H9 (cell line): ENCODE data around the gene SH2D3C. TPM values are rescaled to one million over a fixed set of nuclear protein-coding genes. Genes with fewer than 3 reads are reported as not detected.

ENCODE experiments used
- DNase-seq: peaks from one replicate; pipeline ENCODE4 v3.0.0-alpha.2; 2017
- H2AFZ ChIP-seq: one replicate; pipeline ENCODE4 v1.6.1; 2013; ENCODE audit warnings: mild to moderate bottlenecking, low read length, control low read depth, moderate library complexity
- H2AK5ac ChIP-seq: 2 replicates; pipeline ENCODE4 v1.6.1; 2013; ENCODE audit warnings: low read length, control low read depth, mixed read lengths; ENCODE audit not compliant: insufficient read length
- H2BK120ac ChIP-seq: one replicate; pipeline ENCODE4 v1.6.1; 2013; ENCODE audit warnings: low read depth, mild to moderate bottlenecking, low read length, control low read depth, inconsistent platforms; ENCODE audit not compliant: poor library complexity, severe bottlenecking
- H2BK12ac ChIP-seq: 2 replicates; pipeline ENCODE4 v1.6.1; 2013; ENCODE audit warnings: low read length, control low read depth, mixed read lengths, low read depth; ENCODE audit not compliant: insufficient read length
- H2BK15ac ChIP-seq: 2 replicates; pipeline ENCODE4 v1.6.1; 2013; ENCODE audit warnings: low read depth, low read length, control low read depth
- H2BK20ac ChIP-seq: one replicate; pipeline ENCODE4 v1.6.1; 2013; ENCODE audit warnings: low read depth, mild to moderate bottlenecking, low read length, control low read depth, inconsistent platforms; ENCODE audit not compliant: poor library complexity, severe bottlenecking
- H2BK5ac ChIP-seq: 2 replicates; pipeline ENCODE4 v1.6.1; 2013; ENCODE audit warnings: low read length, control low read depth, mixed read lengths; ENCODE audit not compliant: insufficient read length
- H3K14ac ChIP-seq: 2 replicates; pipeline ENCODE4 v1.6.1; 2013; ENCODE audit warnings: low read length, control low read depth; ENCODE audit not compliant: insufficient read depth
- H3K18ac ChIP-seq: 2 replicates; pipeline ENCODE4 v1.6.1; 2013; ENCODE audit warnings: low read depth, mild to moderate bottlenecking, mixed read lengths, low read length, control low read depth; ENCODE audit not compliant: insufficient read length
- H3K23ac ChIP-seq: 2 replicates; pipeline ENCODE4 v1.6.1; 2013; ENCODE audit warnings: low read length, control low read depth, mixed read lengths, low read depth; ENCODE audit not compliant: insufficient read length
- H3K23me2 ChIP-seq: 2 replicates; pipeline ENCODE4 v1.6.1; 2013; ENCODE audit warnings: low read depth, mild to moderate bottlenecking, mixed read lengths, low read length, control low read depth; ENCODE audit not compliant: insufficient read length, poor library complexity, severe bottlenecking
- H3K27ac ChIP-seq: 2 replicates; pipeline ENCODE4 v1.5.1; 2013; ENCODE audit warnings: low read length, control low read depth, mixed read lengths, low read depth; ENCODE audit not compliant: insufficient read length
- H3K27me3 ChIP-seq: 2 replicates; pipeline ENCODE4 v1.6.1; 2013; ENCODE audit warnings: low read length, control low read depth, inconsistent platforms; ENCODE audit not compliant: insufficient read depth
- H3K4ac ChIP-seq: 2 replicates; pipeline ENCODE4 v1.6.1; 2013; ENCODE audit warnings: low read depth, mild to moderate bottlenecking, control low read depth, inconsistent platforms, low read length, moderate library complexity
- H3K4me1 ChIP-seq: 2 replicates; pipeline ENCODE4 v1.6.1; 2013; ENCODE audit warnings: low read length, control low read depth, inconsistent platforms; ENCODE audit not compliant: insufficient read depth
- H3K4me2 ChIP-seq: 2 replicates; pipeline ENCODE4 v1.6.1; 2013; ENCODE audit warnings: low read length, control low read depth, mixed read lengths; ENCODE audit not compliant: insufficient read length, insufficient read depth
- H3K56ac ChIP-seq: 2 replicates; pipeline ENCODE4 v1.6.1; 2013; ENCODE audit warnings: low read depth, mild to moderate bottlenecking, mixed read lengths, low read length, control low read depth; ENCODE audit not compliant: insufficient read length
- H3K79me1 ChIP-seq: 2 replicates; pipeline ENCODE4 v1.6.1; 2013; ENCODE audit warnings: low read depth, mild to moderate bottlenecking, moderate library complexity, low read length, control low read depth, inconsistent platforms; ENCODE audit not compliant: insufficient read depth, poor library complexity, severe bottlenecking
- H3K79me2 ChIP-seq: 2 replicates; pipeline ENCODE4 v1.6.1; 2013; ENCODE audit warnings: low read length, control low read depth, inconsistent platforms; ENCODE audit not compliant: insufficient read depth
- H3K9ac ChIP-seq: 2 replicates; pipeline ENCODE4 v1.6.1; 2013; ENCODE audit warnings: low read length, control low read depth, mixed read lengths; ENCODE audit not compliant: insufficient read length; ENCODE audit errors: extremely low read depth
- H3K9me3 ChIP-seq: one replicate; pipeline ENCODE4 v1.6.1; 2013; ENCODE audit warnings: low read depth, low read length, inconsistent platforms; ENCODE audit not compliant: control insufficient read depth
- H3T11ph ChIP-seq: one replicate; pipeline ENCODE4 v1.6.1; 2013; ENCODE audit warnings: mild to moderate bottlenecking, low read length, control low read depth, inconsistent platforms
- H4K20me1 ChIP-seq: one replicate; pipeline ENCODE4 v1.6.1; 2013; ENCODE audit not compliant: control insufficient read depth, insufficient read length, insufficient read depth
- H4K5ac ChIP-seq: 2 replicates; pipeline ENCODE4 v1.6.1; 2013; ENCODE audit warnings: low read depth, mild to moderate bottlenecking, mixed read lengths, low read length, control low read depth; ENCODE audit not compliant: insufficient read length
- H4K8ac ChIP-seq: replicated peaks from 2 replicates; pipeline ENCODE4 v1.6.1; 2013; ENCODE audit warnings: low read length, control low read depth, mixed read lengths, low read depth; ENCODE audit not compliant: insufficient read length
- H4K91ac ChIP-seq: 2 replicates; pipeline ENCODE4 v1.6.1; 2013; ENCODE audit warnings: low read depth, mild to moderate bottlenecking, moderate library complexity, mixed read lengths, low read length, control low read depth; ENCODE audit not compliant: insufficient read length
- H3K27ac Mint-ChIP-seq, 3 experiments: 2 replicates in 2 of 3; 3 replicates in 1 of 3; pipeline ENCODE4 v1.8.0; 2020 to 2021; ENCODE audit warnings: mixed read lengths in 3 of 3, mild to moderate bottlenecking in 1 of 3, moderate library complexity in 1 of 3
- H3K27me3 Mint-ChIP-seq: 2 replicates; pipeline ENCODE4 v1.8.0; 2021; ENCODE audit warnings: low read depth, mild to moderate bottlenecking, moderate library complexity, mixed read lengths
- H3K36me3 Mint-ChIP-seq, 3 experiments: 2 replicates in 2 of 3; 3 replicates in 1 of 3; pipeline ENCODE4 v1.8.0; 2020 to 2021; ENCODE audit warnings: low read depth in 3 of 3, mixed read lengths in 3 of 3; ENCODE audit not compliant: insufficient read depth in 1 of 3
- H3K4me1 Mint-ChIP-seq, 2 experiments: 2 replicates each; pipeline ENCODE4 v1.8.0; 2020; ENCODE audit warnings: mixed read lengths in 2 of 2
- H3K4me3 Mint-ChIP-seq, 2 experiments: 2 replicates in 1 of 2; 3 replicates in 1 of 2; pipeline ENCODE4 v1.8.0; 2020 to 2021; ENCODE audit warnings: mild to moderate bottlenecking in 2 of 2, mixed read lengths in 2 of 2, moderate library complexity in 1 of 2
- H3K9me3 Mint-ChIP-seq, 2 experiments: 2 replicates in 1 of 2; 3 replicates in 1 of 2; pipeline ENCODE4 v1.8.0; 2020; ENCODE audit warnings: mild to moderate bottlenecking in 2 of 2, mixed read lengths in 2 of 2, moderate library complexity in 1 of 2
- WGBS: extraction: QIAGEN DNeasy Blood & Tissue Kit; methylation state at CpG from one replicate; pipeline ENCODE4 v1.1.7; 2013; ENCODE audit warnings: missing lambda C conversion rate, low lambda C conversion rate, mixed read lengths; ENCODE audit not compliant: insufficient read length; ENCODE audit errors: extremely low coverage; 5-methylcytosine and 5-hydroxymethylcytosine counted together
- total RNA-seq: library from RNA; stranded (reverse); gene quantifications from 2 replicates; pipeline ENCODE4 v1.2.1, GENCODE V29; 2021
- TF ChIP-seq, protein P1 (sequence below): fragments of 200-600 bp; sonication (generic); conservative IDR thresholded peaks from 3 replicates; pipeline ENCODE4 v1.8.0; 2021; ENCODE audit warnings: antibody characterized with exemption, mild to moderate bottlenecking

Gene SH2D3C
- total RNA-seq, 1 experiment from 2014 or later = 1.7 TPM

DNA sequence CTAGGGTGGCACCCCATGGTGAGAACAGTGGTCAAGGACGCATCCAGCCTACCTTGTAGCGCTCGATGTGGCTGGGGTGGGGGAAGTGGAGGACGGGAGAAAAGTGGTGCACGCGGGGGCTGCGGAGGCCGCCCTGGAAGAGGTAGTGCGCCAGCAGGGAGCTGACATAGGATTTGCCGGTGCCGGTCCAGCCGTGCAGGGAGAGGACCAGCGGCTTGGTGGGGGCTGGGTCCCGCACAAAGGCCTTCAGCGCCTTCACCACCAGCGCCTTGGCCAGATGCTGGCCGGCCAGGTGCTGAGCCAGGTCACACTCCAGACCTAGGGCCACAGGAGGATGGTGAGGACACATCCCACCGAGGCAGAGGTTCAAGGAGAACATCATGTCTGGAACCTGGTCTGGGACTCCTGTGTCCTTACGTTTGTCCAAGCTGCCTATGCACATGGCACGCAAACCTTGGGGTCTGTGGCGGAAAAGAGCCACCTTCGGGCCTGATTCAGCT lies 44.2 kb downstream of the SH2D3C start:
- H3K14ac ChIP-seq = 0 out of 2 replicates have a peak overlapping the region, but pooled peaks have one; percentile 17
- peak overlapping the region; percentile 34 for H3K4me2 ChIP-seq
- peak overlapping the region; percentile 31 for H3K18ac ChIP-seq
- H3K23ac ChIP-seq = no peak overlapping the region
- no peaks in the 10 kb centered on the region for H3K79me2 ChIP-seq
- no peak overlapping the region for H2BK5ac ChIP-seq
- no peak overlapping the region for H4K91ac ChIP-seq
- no peak overlapping the region for H2AFZ ChIP-seq
- no peak overlapping the region for H3K27ac ChIP-seq
- DNase-seq = peak; percentile 59
- no peak overlapping the region for H3K27ac Mint-ChIP-seq
- H3K79me1 ChIP-seq = no peaks in the 10 kb centered on the region
- no peak overlapping the region for H2BK15ac ChIP-seq
- no peaks in the 10 kb centered on the region for H3K9me3 ChIP-seq
- H3T11ph ChIP-seq = no peak overlapping the region
- H3K27me3 Mint-ChIP-seq = peaks cover 14% of the 10 kb centered on the region
- WGBS = no CpG with 5 or more reads among the region's 22 CpGs
- no peaks in the 10 kb centered on the region for H3K9me3 Mint-ChIP-seq
- H3K56ac ChIP-seq = no peak overlapping the region
- H3K9ac ChIP-seq = no peak overlapping the region
- no peak overlapping the region for H3K4ac ChIP-seq
- no peak overlapping the region for H2BK12ac ChIP-seq
- TF ChIP-seq, protein P1, sequence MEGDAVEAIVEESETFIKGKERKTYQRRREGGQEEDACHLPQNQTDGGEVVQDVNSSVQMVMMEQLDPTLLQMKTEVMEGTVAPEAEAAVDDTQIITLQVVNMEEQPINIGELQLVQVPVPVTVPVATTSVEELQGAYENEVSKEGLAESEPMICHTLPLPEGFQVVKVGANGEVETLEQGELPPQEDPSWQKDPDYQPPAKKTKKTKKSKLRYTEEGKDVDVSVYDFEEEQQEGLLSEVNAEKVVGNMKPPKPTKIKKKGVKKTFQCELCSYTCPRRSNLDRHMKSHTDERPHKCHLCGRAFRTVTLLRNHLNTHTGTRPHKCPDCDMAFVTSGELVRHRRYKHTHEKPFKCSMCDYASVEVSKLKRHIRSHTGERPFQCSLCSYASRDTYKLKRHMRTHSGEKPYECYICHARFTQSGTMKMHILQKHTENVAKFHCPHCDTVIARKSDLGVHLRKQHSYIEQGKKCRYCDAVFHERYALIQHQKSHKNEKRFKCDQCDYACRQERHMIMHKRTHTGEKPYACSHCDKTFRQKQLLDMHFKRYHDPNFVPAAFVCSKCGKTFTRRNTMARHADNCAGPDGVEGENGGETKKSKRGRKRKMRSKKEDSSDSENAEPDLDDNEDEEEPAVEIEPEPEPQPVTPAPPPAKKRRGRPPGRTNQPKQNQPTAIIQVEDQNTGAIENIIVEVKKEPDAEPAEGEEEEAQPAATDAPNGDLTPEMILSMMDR = no peak; the same call in 2 of the 3 replicates
- H2BK20ac ChIP-seq = no peak overlapping the region
- H4K8ac ChIP-seq = no peak overlapping the region
- no peaks in the 10 kb centered on the region; a peak in 1 of 7 replicates for H3K36me3 Mint-ChIP-seq
- H2BK120ac ChIP-seq = no peak overlapping the region
- no peaks in the 10 kb centered on the region for H4K20me1 ChIP-seq
- no peak overlapping the region for H4K5ac ChIP-seq
- no peak overlapping the region for H2AK5ac ChIP-seq
- no peaks in the 10 kb centered on the region for H3K27me3 ChIP-seq
- H3K4me3 Mint-ChIP-seq = peak overlapping the region; percentile 70 to 80
- H3K4me1 Mint-ChIP-seq = peaks cover 9 to 10% of the 10 kb centered on the region in 2 experiments
- no peaks in the 10 kb centered on the region for H3K23me2 ChIP-seq
- H3K4me1 ChIP-seq = no peaks in the 10 kb centered on the region
